MM.1S (cell line): Measurements from ENCODE around the gene LTBP1.

ENCODE experiments used
- DNase-seq: peaks from one replicate; pipeline ENCODE4 v3.0.0-alpha.2; 2015
- H2AFZ ChIP-seq: fragments of 300-600 bp; sonication (generic); 2 replicates; pipeline ENCODE4 v1.6.0; 2016; ENCODE audit warnings: antibody characterized with exemption, low read length
- H3F3A ChIP-seq: fragments of 300-600 bp; sonication (generic); 2 replicates; pipeline ENCODE4 v1.6.1; 2016; ENCODE audit warnings: mild to moderate bottlenecking, antibody characterized with exemption, low read length, moderate library complexity, mixed read lengths; ENCODE audit not compliant: insufficient read depth
- H3K27ac ChIP-seq: fragments of 300-600 bp; sonication (generic); 2 replicates; pipeline ENCODE4 v1.5.1; 2016; ENCODE audit warnings: mild to moderate bottlenecking, low read length
- H3K27me3 ChIP-seq: fragments of 300-600 bp; sonication (generic); replicated peaks from 2 replicates; pipeline ENCODE4 v1.6.0; 2016; ENCODE audit warnings: low read length; ENCODE audit not compliant: insufficient read depth
- H3K36me3 ChIP-seq: fragments of 300-600 bp; sonication (generic); replicated peaks from 2 replicates; pipeline ENCODE4 v1.6.1; 2016; ENCODE audit warnings: mild to moderate bottlenecking, low read length, mixed read lengths; ENCODE audit not compliant: insufficient read depth
- H3K4me1 ChIP-seq: fragments of 300-600 bp; sonication (generic); 2 replicates; pipeline ENCODE4 v1.6.1; 2016; ENCODE audit warnings: low read length, mixed read lengths
- H3K4me2 ChIP-seq: fragments of 300-600 bp; sonication (generic); 2 replicates; pipeline ENCODE4 v1.6.0; 2016; ENCODE audit warnings: low read depth, low read length
- H3K4me3 ChIP-seq: fragments of 300-600 bp; sonication (generic); 2 replicates; pipeline ENCODE4 v1.5.1; 2016; ENCODE audit warnings: low read length, mixed read lengths
- H3K79me2 ChIP-seq: fragments of 300-600 bp; sonication (generic); 2 replicates; pipeline ENCODE4 v1.6.1; 2016; ENCODE audit warnings: mixed run types, low read length, mixed read lengths
- H3K9ac ChIP-seq: fragments of 300-600 bp; sonication (generic); 2 replicates; pipeline ENCODE4 v1.6.1; 2016; ENCODE audit warnings: low read length, mixed read lengths
- H3K9me2 ChIP-seq: fragments of 300-600 bp; sonication (generic); replicated peaks from 2 replicates; pipeline ENCODE4 v1.6.1; 2016; ENCODE audit warnings: mild to moderate bottlenecking, low read length, mixed read lengths; ENCODE audit not compliant: insufficient read depth
- H3K9me3 ChIP-seq: fragments of 300-600 bp; sonication (generic); replicated peaks from 2 replicates; pipeline ENCODE4 v1.6.1; 2016; ENCODE audit warnings: mild to moderate bottlenecking, low read length, mixed read lengths; ENCODE audit not compliant: insufficient read depth
- H4K20me1 ChIP-seq: fragments of 300-600 bp; sonication (generic); 2 replicates; pipeline ENCODE4 v1.6.1; 2016; ENCODE audit warnings: mild to moderate bottlenecking, low read length, moderate library complexity, mixed read lengths; ENCODE audit not compliant: insufficient read depth
- EZH2 ChIP-seq: fragments of 300-600 bp; sonication (generic); optimal IDR thresholded peaks from 2 replicates; pipeline ENCODE3; 2017; ENCODE audit warnings: low read depth, mild to moderate bottlenecking, antibody characterized with exemption, low read length, mixed read lengths
- EZH2phosphoT487 ChIP-seq: fragments of 300-600 bp; sonication (generic); IDR thresholded peaks from 2 replicates; pipeline ENCODE4 v1.6.1; 2018; ENCODE audit warnings: antibody characterized with exemption, low read length
- TF ChIP-seq, protein P1 (sequence below): fragments of 300-600 bp; sonication (generic); IDR thresholded peaks from 2 replicates; pipeline ENCODE4 v1.5.1; 2016; ENCODE audit warnings: antibody characterized with exemption, low read length, mixed read lengths

LTBP1 gene

DNA sequence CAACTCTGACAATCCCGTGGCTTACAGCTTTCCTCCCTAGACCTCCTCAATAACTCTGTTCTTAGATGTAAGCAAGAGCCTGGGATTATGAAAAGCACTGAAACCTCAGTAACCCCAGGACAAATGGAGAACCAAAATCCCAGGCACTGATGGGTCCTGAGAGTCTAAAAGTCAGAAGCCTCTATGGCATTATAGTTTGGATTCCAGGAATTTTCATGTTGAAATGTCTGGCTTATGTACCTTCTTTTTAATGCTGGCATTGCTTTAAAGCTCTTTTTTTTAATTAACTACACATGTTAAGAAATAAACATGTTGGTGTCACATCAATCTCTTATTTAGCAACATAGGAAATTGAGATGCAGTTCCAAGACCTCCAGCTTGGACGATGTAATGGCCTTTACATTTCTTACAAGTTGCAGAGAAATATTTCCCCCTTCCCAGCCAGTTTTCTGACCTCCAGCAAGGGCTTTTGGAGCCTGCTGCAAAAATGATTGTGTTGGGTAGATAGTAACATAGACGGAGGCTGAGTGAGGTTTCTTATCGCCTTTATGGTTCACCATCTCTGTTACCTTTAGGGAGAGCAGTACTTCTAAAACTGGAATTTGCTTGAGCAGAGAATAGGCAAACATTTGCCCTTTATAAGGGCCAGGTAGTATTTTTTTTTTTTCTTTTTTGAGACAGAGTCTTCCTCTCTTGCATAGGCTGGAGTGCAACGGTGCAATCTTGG, 444.9 kb downstream of the LTBP1 start:
- Histone ChIP-seq H3K4me2 (no peak overlapping the region), H4K20me1 (no peaks in the 10 kb centered on the region), H3K9me2 (no peaks in the 10 kb centered on the region), H3F3A (peaks cover 7% of the 10 kb centered on the region), H3K36me3 (no peaks in the 10 kb centered on the region), H3K9ac (no peak overlapping the region), H3K4me1 (peaks cover 19% of the 10 kb centered on the region), H2AFZ (no peak overlapping the region), H3K79me2 (no peaks in the 10 kb centered on the region), H3K4me3 (no peak overlapping the region), H3K9me3 (no peaks in the 10 kb centered on the region), H3K27ac (peak overlapping the region; percentile 49; the same call in 1 of the 2 replicates), H3K27me3 (no peaks in the 10 kb centered on the region)
- TF ChIP-seq EZH2 (no peak), EZH2phosphoT487 (no peak)
- TF ChIP-seq, protein P1, sequence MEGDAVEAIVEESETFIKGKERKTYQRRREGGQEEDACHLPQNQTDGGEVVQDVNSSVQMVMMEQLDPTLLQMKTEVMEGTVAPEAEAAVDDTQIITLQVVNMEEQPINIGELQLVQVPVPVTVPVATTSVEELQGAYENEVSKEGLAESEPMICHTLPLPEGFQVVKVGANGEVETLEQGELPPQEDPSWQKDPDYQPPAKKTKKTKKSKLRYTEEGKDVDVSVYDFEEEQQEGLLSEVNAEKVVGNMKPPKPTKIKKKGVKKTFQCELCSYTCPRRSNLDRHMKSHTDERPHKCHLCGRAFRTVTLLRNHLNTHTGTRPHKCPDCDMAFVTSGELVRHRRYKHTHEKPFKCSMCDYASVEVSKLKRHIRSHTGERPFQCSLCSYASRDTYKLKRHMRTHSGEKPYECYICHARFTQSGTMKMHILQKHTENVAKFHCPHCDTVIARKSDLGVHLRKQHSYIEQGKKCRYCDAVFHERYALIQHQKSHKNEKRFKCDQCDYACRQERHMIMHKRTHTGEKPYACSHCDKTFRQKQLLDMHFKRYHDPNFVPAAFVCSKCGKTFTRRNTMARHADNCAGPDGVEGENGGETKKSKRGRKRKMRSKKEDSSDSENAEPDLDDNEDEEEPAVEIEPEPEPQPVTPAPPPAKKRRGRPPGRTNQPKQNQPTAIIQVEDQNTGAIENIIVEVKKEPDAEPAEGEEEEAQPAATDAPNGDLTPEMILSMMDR: no peak
- no peak for DNase-seq

DNA sequence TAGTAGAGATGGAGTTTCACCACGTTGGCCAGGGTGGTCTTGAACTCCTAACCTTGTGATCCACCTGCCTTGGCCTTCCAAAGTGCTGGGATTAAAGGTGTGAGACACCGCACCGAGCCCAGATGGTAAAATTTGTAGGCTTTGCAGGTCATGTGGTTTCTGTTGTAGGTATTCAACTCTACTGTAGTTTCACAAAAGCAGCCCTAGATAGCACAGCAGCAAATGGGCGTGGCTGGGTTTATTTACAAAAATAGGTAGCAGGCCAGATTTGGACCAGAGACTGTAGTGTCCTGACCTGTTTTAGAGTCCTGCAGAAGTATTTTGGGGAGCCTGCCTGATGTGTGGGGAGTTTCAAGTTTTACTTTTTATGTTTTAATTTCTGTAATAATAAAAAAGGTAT, 445.6 kb downstream of the LTBP1 start:
- Histone ChIP-seq H3K4me3 (no peak overlapping the region), H3K9me3 (no peaks in the 10 kb centered on the region), H2AFZ (no peak overlapping the region), H3K79me2 (no peaks in the 10 kb centered on the region), H3K27ac (peak overlapping the region; percentile 49; the same call in 1 of the 2 replicates), H3K4me2 (peak overlapping the region; percentile 18; the same call in 1 of the 2 replicates), H4K20me1 (no peaks in the 10 kb centered on the region), H3K9me2 (no peaks in the 10 kb centered on the region), H3K9ac (no peak overlapping the region), H3K4me1 (peaks cover 19% of the 10 kb centered on the region), H3K27me3 (no peaks in the 10 kb centered on the region), H3K36me3 (no peaks in the 10 kb centered on the region), H3F3A (peaks cover 7% of the 10 kb centered on the region)
- TF ChIP-seq, protein P1: no peak
- TF ChIP-seq EZH2 (no peak), EZH2phosphoT487 (no peak)
- peak; percentile 98 for DNase-seq

DNA sequence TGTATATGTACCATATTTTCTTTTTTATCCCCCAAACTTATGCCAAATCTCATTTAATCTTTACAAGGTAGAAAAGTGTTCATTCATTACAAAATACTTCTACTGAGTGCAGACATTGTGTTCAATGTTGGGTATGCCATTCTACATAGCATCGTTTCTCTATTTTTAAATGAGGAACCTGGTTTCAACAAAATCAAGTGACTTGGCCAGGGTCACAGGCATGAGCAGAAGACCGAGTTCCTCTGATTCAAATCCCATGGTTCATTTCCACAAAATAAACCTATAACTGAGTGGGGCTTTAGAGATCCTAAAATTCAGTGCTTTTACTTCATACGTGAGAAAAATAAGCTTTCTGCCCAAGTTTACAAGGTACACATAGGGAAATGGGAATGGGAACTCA, 448.3 kb downstream of the LTBP1 start:
- no peak for TF ChIP-seq EZH2
- TF ChIP-seq EZH2phosphoT487: no peak
- TF ChIP-seq, protein P1: no peak
- no peaks in the 10 kb centered on the region for H4K20me1 ChIP-seq
- no peaks in the 10 kb centered on the region for H3K9me3 ChIP-seq
- no peaks in the 10 kb centered on the region for H3K27me3 ChIP-seq
- peaks cover 7% of the 10 kb centered on the region for H3F3A ChIP-seq
- no peaks in the 10 kb centered on the region for H3K9me2 ChIP-seq
- no peak for DNase-seq
- no peak overlapping the region for H2AFZ ChIP-seq
- no peak overlapping the region for H3K4me2 ChIP-seq
- H3K4me1 ChIP-seq: peaks cover 19% of the 10 kb centered on the region
- H3K79me2 ChIP-seq: no peaks in the 10 kb centered on the region
- no peak overlapping the region for H3K27ac ChIP-seq
- H3K36me3 ChIP-seq: no peaks in the 10 kb centered on the region
- no peak overlapping the region for H3K9ac ChIP-seq
- H3K4me3 ChIP-seq: no peak overlapping the region
